ENCODE results near the gene NTM.

The NTM gene

DNA sequence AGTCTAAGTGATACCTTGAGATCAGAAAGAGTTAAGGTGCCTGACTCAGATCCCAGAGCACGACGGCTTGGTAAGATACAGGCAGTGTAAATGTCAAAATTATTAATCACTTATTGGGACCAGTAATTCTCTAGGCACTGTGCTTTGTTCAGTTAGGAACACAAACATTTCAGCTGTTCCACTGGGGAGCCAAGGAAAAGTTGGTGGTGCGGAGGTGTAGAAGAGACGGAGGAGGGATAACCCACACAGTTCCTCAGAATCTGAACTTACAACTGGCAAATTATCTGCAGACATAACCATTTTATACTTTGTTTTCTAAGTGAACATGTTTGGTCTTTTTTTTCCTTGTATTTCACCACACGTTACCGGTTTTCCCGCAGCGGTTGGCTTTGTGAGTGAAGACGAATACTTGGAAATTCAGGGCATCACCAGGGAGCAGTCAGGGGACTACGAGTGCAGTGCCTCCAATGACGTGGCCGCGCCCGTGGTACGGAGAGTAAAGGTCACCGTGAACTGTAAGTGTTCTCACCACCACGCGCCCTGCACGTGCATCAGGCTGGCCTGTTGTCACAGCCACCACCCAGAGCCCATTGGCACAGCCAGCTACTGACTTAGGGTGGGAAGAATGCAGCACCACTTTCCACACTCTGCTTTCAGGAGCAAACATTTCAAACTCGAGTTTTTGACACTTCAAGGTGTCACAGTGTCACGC, 937.0 kb downstream of the NTM start:
- CTCF ChIA-PET, result no interaction called here
- TF ChIP-seq TARDBP (IDR thresholded peaks at IDR 0.05), result no peak
- no peak for TF ChIP-seq BHLHE40 (IDR thresholded peaks at IDR 0.05; ENCODE audit: borderline replicate concordance)
- TF ChIP-seq ZNF384 (IDR thresholded peaks at IDR 0.05), result no peak
- no peak for TF ChIP-seq FOXA1 (IDR thresholded peaks at IDR 0.05)
- TF ChIP-seq SP1 (IDR thresholded peaks at IDR 0.05), result no peak
- TF ChIP-seq HDGF (IDR thresholded peaks at IDR 0.05; ENCODE audit: borderline replicate concordance), result no peak
- TF ChIP-seq ARNT (IDR thresholded peaks at IDR 0.05), result no peak
- TF ChIP-seq SUZ12 (IDR thresholded peaks at IDR 0.05), result no peak
- no peak for TF ChIP-seq ELF4 (IDR thresholded peaks at IDR 0.05)
- no peak for TF ChIP-seq L3MBTL2 (conservative IDR thresholded peaks at IDR 0.05)
- no peak for TF ChIP-seq FOXK2 (IDR thresholded peaks at IDR 0.05)
- TF ChIP-seq FOXM1 (IDR thresholded peaks at IDR 0.05; ENCODE audit: borderline replicate concordance), result no peak
- TF ChIP-seq, protein P1, sequence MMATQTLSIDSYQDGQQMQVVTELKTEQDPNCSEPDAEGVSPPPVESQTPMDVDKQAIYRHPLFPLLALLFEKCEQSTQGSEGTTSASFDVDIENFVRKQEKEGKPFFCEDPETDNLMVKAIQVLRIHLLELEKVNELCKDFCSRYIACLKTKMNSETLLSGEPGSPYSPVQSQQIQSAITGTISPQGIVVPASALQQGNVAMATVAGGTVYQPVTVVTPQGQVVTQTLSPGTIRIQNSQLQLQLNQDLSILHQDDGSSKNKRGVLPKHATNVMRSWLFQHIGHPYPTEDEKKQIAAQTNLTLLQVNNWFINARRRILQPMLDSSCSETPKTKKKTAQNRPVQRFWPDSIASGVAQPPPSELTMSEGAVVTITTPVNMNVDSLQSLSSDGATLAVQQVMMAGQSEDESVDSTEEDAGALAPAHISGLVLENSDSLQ (IDR thresholded peaks at IDR 0.05), result no peak
- no peak for TF ChIP-seq LEF1 (IDR thresholded peaks at IDR 0.05; ENCODE audit: borderline replicate concordance)
- POLR2A ChIA-PET, result no interaction called here
- DNase-seq (ENCODE audit: extremely low spot score), result no peak

DNA sequence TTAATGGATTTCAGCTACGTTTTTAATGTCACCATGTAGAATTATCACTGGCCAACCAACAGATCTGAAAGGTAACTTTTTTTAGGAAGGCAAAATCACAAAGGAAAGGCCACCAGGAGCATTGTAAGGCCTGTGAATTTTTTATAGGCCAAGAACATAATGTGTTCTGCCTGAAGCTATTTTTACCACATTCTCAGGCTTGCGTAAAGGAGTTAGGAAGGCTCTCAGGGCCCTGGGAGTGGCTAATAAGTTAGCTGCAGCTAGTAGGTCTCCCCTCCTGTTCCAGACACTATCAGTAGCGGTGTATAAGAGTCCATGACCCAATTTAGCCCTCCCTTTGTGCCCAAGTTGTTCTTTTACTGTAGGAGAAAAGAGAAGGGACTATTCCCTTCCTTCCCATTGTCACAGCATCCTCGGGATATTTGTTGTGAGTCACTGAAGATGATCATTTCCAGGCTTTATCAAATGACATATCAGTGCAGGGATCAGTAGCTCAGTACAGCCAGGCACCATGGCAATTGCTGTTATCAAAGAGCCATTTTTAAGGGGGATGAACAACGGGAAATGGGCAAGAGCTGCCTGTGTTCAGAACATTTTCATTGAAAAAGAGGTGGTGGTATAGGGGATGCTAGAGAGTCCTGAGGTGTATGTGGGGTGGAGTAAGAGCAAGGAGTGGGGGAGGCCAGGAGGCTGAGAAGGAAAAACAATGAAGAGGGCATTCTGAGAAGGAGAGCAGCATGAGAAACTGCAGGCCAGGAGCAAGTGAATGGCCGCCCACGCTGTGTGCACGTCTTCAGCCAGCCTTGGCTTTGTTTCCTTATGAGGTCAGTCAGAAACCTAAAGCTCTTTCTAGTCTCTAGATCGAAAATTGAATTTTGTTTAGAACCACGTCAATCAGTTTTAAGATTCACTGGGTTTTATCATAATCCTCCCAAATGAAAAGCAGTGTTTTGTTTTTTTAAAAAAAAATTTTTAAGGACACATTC, 940.3 kb downstream of the NTM start:
- ChIA-PET POLR2A (no interaction called here), CTCF (interaction anchor here (1.2 kb wide), 1 partner anchor 10 kb away, joined by 3 read pairs; no protein-coding TSS in a partner anchor)
- DNase-seq (ENCODE audit: extremely low spot score), result no peak
- TF ChIP-seq FOXM1 (IDR thresholded peaks at IDR 0.05; ENCODE audit: borderline replicate concordance) (no peak), HDGF (IDR thresholded peaks at IDR 0.05; ENCODE audit: borderline replicate concordance) (no peak), ARNT (IDR thresholded peaks at IDR 0.05) (no peak), L3MBTL2 (conservative IDR thresholded peaks at IDR 0.05) (no peak), BHLHE40 (IDR thresholded peaks at IDR 0.05; ENCODE audit: borderline replicate concordance) (no peak), FOXK2 (IDR thresholded peaks at IDR 0.05) (no peak), SUZ12 (IDR thresholded peaks at IDR 0.05) (no peak), ELF4 (IDR thresholded peaks at IDR 0.05) (no peak), FOXA1 (IDR thresholded peaks at IDR 0.05) (no peak), TARDBP (IDR thresholded peaks at IDR 0.05) (no peak), SP1 (IDR thresholded peaks at IDR 0.05) (no peak), LEF1 (IDR thresholded peaks at IDR 0.05; ENCODE audit: borderline replicate concordance) (no peak), ZNF384 (IDR thresholded peaks at IDR 0.05) (no peak), CTBP1 (IDR thresholded peaks at IDR 0.05; ENCODE audit: borderline replicate concordance) (no peak), NFRKB (IDR thresholded peaks at IDR 0.05) (no peak)
- TF ChIP-seq, protein P1 (IDR thresholded peaks at IDR 0.05), result no peak

DNA sequence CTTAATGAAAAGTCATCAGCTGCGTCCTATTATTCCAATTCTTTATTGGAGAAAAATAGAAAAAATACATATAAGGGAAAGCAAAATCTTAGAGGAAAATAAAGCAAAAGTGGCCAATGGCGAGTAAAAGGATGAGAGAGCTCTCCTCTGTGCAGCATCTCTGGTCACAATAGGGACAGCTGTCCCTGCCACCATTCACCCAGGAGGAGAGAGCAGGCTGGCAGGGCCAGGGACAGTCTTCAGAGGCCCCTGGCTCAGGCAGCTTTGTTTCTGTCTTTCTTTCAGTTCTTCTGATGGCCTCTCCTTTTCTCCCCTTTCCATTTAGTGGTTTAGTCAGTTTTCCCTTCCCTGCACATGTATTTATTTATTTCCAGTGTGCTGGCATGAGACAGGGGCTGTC, 941.3 kb downstream of the NTM start:
- ChIA-PET POLR2A (no interaction called here), CTCF (interaction anchor here (1.3 kb wide), 1 partner anchor 11 kb away, joined by 4 read pairs; no protein-coding TSS in a partner anchor)
- TF ChIP-seq CTBP1 (IDR thresholded peaks at IDR 0.05; ENCODE audit: borderline replicate concordance) (no peak), ZNF384 (IDR thresholded peaks at IDR 0.05) (no peak), BHLHE40 (IDR thresholded peaks at IDR 0.05; ENCODE audit: borderline replicate concordance) (no peak), SP1 (IDR thresholded peaks at IDR 0.05) (no peak), SUZ12 (IDR thresholded peaks at IDR 0.05) (no peak), L3MBTL2 (conservative IDR thresholded peaks at IDR 0.05) (no peak), HDGF (IDR thresholded peaks at IDR 0.05; ENCODE audit: borderline replicate concordance) (no peak), FOXA1 (IDR thresholded peaks at IDR 0.05) (no peak), LEF1 (IDR thresholded peaks at IDR 0.05; ENCODE audit: borderline replicate concordance) (no peak), ELF4 (IDR thresholded peaks at IDR 0.05) (no peak), FOXK2 (IDR thresholded peaks at IDR 0.05) (no peak), NFRKB (IDR thresholded peaks at IDR 0.05) (no peak), TARDBP (IDR thresholded peaks at IDR 0.05) (no peak)
- TF ChIP-seq, protein P1 (IDR thresholded peaks at IDR 0.05), result no peak
- DNase-seq (ENCODE audit: extremely low spot score), result no peak

DNA sequence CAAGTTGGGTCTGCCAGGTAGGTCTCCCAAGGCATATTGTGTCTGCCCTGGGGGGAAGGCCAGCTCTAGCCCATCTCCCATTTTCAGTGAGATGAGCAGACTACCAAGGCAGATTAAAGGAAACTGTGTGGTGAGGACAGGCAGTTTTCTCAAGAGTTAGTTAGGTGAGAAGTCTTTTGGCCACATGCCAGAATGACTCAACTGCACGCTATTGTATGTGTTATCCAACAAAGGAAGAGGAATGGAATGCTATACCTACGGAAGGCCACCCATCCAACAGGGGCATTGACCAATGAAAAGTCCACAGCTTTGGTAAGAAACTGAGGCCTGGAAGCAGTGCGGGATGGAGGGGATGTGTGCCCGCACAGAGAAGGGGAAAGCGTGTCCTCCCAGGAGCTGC, 941.7 kb downstream of the NTM start:
- TF ChIP-seq SUZ12 (IDR thresholded peaks at IDR 0.05), result no peak
- ChIA-PET POLR2A (no interaction called here), CTCF (interaction anchor here (0.6 to 1.3 kb wide), 2 partner anchors 11 to 422 kb away, joined by 4 read pairs; no protein-coding TSS in a partner anchor)
- DNase-seq (ENCODE audit: extremely low spot score), result no peak

DNA sequence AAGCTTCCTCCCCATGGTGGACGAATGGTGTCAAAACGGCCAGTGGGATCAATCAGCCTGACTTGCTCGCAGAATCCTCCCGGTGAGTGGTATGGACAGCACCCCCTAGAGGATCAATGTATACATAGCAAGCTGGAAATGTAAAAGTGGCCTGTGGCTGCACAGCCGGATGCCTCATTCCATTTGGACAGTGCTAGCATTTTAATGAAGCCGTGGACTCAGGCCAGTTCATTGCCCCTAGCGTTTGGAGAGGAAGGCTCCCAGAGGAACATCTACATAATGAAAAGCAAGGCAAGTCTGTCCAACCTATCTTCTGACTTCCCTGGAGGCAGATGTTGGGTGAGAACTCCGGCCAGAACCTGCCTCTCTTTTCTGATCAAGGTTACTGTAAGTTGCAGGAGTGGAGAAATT, 942.3 kb downstream of the NTM start:
- DNase-seq (ENCODE audit: extremely low spot score), result peak; percentile 61
- POLR2A ChIA-PET, result no interaction called here

More for the DNA sequence above, 942.3 kb downstream of the NTM start:
- TF ChIP-seq NFRKB (IDR thresholded peaks at IDR 0.05), result no peak
- no peak for TF ChIP-seq ELF4 (IDR thresholded peaks at IDR 0.05)
- TF ChIP-seq BHLHE40 (IDR thresholded peaks at IDR 0.05; ENCODE audit: borderline replicate concordance), result no peak
- TF ChIP-seq TARDBP (IDR thresholded peaks at IDR 0.05), result no peak
- no peak for TF ChIP-seq SUZ12 (IDR thresholded peaks at IDR 0.05)
- no peak for TF ChIP-seq SP1 (IDR thresholded peaks at IDR 0.05)
- TF ChIP-seq LEF1 (IDR thresholded peaks at IDR 0.05; ENCODE audit: borderline replicate concordance), result no peak
- TF ChIP-seq, protein P1 (IDR thresholded peaks at IDR 0.05), result no peak
- TF ChIP-seq ARNT (IDR thresholded peaks at IDR 0.05), result no peak
- no peak for TF ChIP-seq FOXA1 (IDR thresholded peaks at IDR 0.05)
- CTCF ChIA-PET, result interaction anchor here (0.6 to 1.3 kb wide), 2 partner anchors 12 to 423 kb away, joined by 4 read pairs; no protein-coding TSS in a partner anchor
